ENCODE data around the gene PLCG1.

- no peak for TF ChIP-seq CTCF (IDR thresholded peaks at IDR 0.05)
- TF ChIP-seq POLR2AphosphoS5 (IDR thresholded peaks at IDR 0.05): no peak
- TF ChIP-seq POLR2A (IDR thresholded peaks at IDR 0.05): no peak
- no peak for TF ChIP-seq EP300 (IDR thresholded peaks at IDR 0.05)
Observed at GRCh38 chr20:41158082-41158625, 20.8 kb downstream of the PLCG1 start.

Data from upper lobe of left lung (tissue), 4 donors.